GM23248 (cell line): ENCODE results near the gene ANXA8L1.

Source experiments
- EZH2 ChIP-seq: fragments of 200-600 bp; sonication (generic); IDR thresholded peaks from 2 replicates; pipeline ENCODE4 v1.6.1; 2018; ENCODE audit warnings: antibody characterized with exemption, mild to moderate bottlenecking; ENCODE audit not compliant: insufficient read depth, poor library complexity, severe bottlenecking
- EZH2phosphoT487 ChIP-seq: fragments of 200-600 bp; sonication (generic); IDR thresholded peaks from 2 replicates; pipeline ENCODE4 v1.6.1; 2018; ENCODE audit warnings: antibody characterized with exemption, moderate library complexity, mild to moderate bottlenecking, low read depth; ENCODE audit not compliant: insufficient read depth

DNA sequence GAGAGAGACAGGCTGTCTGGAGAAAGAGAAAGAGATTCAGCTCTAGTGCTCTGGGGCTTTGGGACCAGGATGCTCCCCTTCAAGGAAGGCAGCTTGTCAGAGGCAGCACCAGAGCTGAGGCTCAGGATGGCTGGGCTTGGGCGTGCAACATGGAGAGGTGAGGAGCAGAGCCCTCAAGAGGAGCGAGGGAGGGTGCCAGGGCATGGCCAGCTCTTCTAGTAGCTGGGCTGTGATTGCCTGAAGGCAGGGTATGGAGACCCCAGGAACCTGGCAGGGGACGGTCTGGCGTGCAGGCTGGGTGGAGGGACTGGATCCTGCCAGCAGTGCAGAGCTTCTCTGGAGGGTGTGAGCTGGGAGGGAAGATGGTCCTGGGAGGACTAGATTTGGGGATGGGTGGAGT lies 48.6 kb upstream of the ANXA8L1 start:
- TF ChIP-seq EZH2 (no peak), EZH2phosphoT487 (no peak)
